ENCODE data around the gene TMEM107.

The TMEM107 gene

DNA sequence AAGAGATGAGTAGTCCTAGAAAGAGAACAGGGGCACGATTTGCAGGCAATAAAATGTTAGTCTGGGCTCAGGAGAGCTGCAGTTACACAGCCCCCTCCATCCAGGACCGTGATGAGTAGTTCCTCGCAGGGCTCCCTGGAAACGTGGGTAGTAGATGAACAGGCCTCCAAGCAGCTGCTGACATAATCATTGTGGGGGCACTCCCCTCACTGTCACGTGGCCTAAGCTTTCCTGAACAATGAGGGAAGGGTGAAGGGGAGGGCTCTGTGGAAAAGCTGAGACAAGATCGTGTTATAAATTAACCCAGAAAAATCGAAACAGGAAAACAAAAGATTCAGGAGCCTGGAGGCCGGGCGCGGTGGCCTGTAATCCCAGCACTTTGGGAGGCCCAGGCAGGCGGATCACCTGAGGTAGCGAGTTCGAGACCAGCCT, 22.6 kb downstream of the TMEM107 start (continued):
- TF ChIP-seq, protein P1, sequence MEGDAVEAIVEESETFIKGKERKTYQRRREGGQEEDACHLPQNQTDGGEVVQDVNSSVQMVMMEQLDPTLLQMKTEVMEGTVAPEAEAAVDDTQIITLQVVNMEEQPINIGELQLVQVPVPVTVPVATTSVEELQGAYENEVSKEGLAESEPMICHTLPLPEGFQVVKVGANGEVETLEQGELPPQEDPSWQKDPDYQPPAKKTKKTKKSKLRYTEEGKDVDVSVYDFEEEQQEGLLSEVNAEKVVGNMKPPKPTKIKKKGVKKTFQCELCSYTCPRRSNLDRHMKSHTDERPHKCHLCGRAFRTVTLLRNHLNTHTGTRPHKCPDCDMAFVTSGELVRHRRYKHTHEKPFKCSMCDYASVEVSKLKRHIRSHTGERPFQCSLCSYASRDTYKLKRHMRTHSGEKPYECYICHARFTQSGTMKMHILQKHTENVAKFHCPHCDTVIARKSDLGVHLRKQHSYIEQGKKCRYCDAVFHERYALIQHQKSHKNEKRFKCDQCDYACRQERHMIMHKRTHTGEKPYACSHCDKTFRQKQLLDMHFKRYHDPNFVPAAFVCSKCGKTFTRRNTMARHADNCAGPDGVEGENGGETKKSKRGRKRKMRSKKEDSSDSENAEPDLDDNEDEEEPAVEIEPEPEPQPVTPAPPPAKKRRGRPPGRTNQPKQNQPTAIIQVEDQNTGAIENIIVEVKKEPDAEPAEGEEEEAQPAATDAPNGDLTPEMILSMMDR (tag by site-specific recombination; IDR thresholded peaks at IDR 0.05): no peak

- H3K9me3 ChIP-seq (ENCODE audit: control insufficient read depth, insufficient read depth, low read depth, low read length): no peaks in the 10 kb centered on the region
- POLR2A ChIA-PET: interaction anchor here (1.3 to 2.0 kb wide), 4 partner anchors 10 to 57 kb away, joined by 4 to 16 read pairs (median 8); partner anchors contain the start of genes ALOXE3, AURKB and VAMP2
- peak; percentile 43; the same call in 1 of the 2 replicates for TF ChIP-seq PRDM1 (tag by site-specific recombination; IDR thresholded peaks at IDR 0.05)
- TF ChIP-seq ZNF341 (tag by site-specific recombination; IDR thresholded peaks at IDR 0.05; ENCODE audit: low read depth): no peak
- no peak overlapping the region for H3K4me3 ChIP-seq (ENCODE audit: low read depth, low read length)
- H3K27ac ChIP-seq (ENCODE audit: extremely low read depth, low read depth, low read length): peak overlapping the region; percentile 74; the same call in 1 of the 2 replicates
- peaks cover 1 to 25% of the 10 kb centered on the region in 2 experiments; a peak in 2 of 3 replicates for H3K36me3 ChIP-seq (ENCODE audit: control insufficient read depth in 2 of 2, insufficient read depth in 1 of 2, low read length in 2 of 2)
- peaks cover 25% of the 10 kb centered on the region for H3K4me1 ChIP-seq (ENCODE audit: control insufficient read depth, insufficient read depth, low read length)
- CTCF ChIA-PET: interaction anchor here (0.7 to 3.2 kb wide), 3 partner anchors 34 to 344 kb away, joined by 4 to 15 read pairs (median 4); partner anchors contain the start of gene ALOXE3
Observed at GRCh38 chr17:8153031-8153451, 23.1 kb downstream of the TMEM107 start.

- Histone ChIP-seq H3K36me3 (ENCODE audit: control insufficient read depth in 2 of 2, insufficient read depth in 1 of 2, low read length in 2 of 2) (peaks cover 0 to 33% of the 10 kb centered on the region in 2 experiments; a peak in 2 of 3 replicates), H3K4me1 (ENCODE audit: control insufficient read depth, insufficient read depth, low read length) (peaks cover 25% of the 10 kb centered on the region), H3K9me3 (ENCODE audit: control insufficient read depth, insufficient read depth, low read depth, low read length) (no peaks in the 10 kb centered on the region), H3K4me3 (ENCODE audit: low read depth, low read length) (peak within 1 kb of the TSS; percentile 44), H3K27ac (ENCODE audit: extremely low read depth, low read depth, low read length) (peak within 1 kb of the TSS; percentile 74; the same call in 1 of the 2 replicates)
- ChIA-PET CTCF (interaction anchor here (0.6 to 3.8 kb wide), 4 partner anchors 13 to 1437 kb away, joined by 4 to 19 read pairs (median 10); partner anchors contain the start of gene ALOXE3), POLR2A (interaction anchor here (1.0 kb wide), 1 partner anchor 21 kb away, joined by 3 read pairs; no protein-coding TSS in a partner anchor)
- no peak for TF ChIP-seq ZNF10 (tag by site-specific recombination; IDR thresholded peaks at IDR 0.05)
- TF ChIP-seq, protein P2, sequence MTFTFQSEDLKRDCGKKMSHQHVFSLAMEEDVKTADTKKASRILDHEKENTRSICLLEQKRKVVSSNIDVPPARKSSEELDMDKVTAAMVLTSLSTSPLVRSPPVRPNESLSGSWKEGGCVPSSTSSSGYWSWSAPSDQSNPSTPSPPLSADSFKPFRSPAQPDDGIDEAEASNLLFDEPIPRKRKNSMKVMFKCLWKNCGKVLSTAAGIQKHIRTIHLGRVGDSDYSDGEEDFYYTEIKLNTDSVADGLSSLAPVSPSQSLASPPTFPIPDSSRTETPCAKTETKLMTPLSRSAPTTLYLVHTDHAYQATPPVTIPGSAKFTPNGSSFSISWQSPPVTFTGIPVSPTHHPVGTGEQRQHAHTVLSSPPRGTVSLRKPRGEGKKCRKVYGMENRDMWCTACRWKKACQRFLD (tag by site-specific recombination; IDR thresholded peaks at IDR 0.05): no peak
- TF ChIP-seq ZEB2 (tag by site-specific recombination; IDR thresholded peaks at IDR 0.05): peak; percentile 72
- peak; percentile 81 for TF ChIP-seq GLIS2 (tag by site-specific recombination; IDR thresholded peaks at IDR 0.05)
- peak; percentile 99 for TF ChIP-seq ZBTB8A (tag by site-specific recombination; IDR thresholded peaks at IDR 0.05)
- TF ChIP-seq, protein P3, sequence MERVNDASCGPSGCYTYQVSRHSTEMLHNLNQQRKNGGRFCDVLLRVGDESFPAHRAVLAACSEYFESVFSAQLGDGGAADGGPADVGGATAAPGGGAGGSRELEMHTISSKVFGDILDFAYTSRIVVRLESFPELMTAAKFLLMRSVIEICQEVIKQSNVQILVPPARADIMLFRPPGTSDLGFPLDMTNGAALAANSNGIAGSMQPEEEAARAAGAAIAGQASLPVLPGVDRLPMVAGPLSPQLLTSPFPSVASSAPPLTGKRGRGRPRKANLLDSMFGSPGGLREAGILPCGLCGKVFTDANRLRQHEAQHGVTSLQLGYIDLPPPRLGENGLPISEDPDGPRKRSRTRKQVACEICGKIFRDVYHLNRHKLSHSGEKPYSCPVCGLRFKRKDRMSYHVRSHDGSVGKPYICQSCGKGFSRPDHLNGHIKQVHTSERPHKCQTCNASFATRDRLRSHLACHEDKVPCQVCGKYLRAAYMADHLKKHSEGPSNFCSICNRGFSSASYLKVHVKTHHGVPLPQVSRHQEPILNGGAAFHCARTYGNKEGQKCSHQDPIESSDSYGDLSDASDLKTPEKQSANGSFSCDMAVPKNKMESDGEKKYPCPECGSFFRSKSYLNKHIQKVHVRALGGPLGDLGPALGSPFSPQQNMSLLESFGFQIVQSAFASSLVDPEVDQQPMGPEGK (tag by site-specific recombination; IDR thresholded peaks at IDR 0.05): peak; percentile 86
- TF ChIP-seq ZNF610 (tag by site-specific recombination; IDR thresholded peaks at IDR 0.05; ENCODE audit: borderline replicate concordance): peak; percentile 50; the same call in 1 of the 2 replicates
- 0 out of 2 replicates have a peak, but pooled peaks have one; percentile 53 for TF ChIP-seq ZSCAN23 (tag by site-specific recombination; IDR thresholded peaks at IDR 0.05)
- peak; percentile 70 for TF ChIP-seq KLF9 (tag by site-specific recombination; IDR thresholded peaks at IDR 0.05; ENCODE audit: low read depth)
- TF ChIP-seq ZNF2 (tag by site-specific recombination; IDR thresholded peaks at IDR 0.05): no peak
- TF ChIP-seq ZNF324 (tag by site-specific recombination; IDR thresholded peaks at IDR 0.05): peak; percentile 78; the same call in 1 of the 2 replicates
- peak; percentile 87; the same call in 1 of the 2 replicates for TF ChIP-seq ZNF76 (tag by site-specific recombination; IDR thresholded peaks at IDR 0.05; ENCODE audit: borderline replicate concordance, low read depth)
- TF ChIP-seq, protein P4, sequence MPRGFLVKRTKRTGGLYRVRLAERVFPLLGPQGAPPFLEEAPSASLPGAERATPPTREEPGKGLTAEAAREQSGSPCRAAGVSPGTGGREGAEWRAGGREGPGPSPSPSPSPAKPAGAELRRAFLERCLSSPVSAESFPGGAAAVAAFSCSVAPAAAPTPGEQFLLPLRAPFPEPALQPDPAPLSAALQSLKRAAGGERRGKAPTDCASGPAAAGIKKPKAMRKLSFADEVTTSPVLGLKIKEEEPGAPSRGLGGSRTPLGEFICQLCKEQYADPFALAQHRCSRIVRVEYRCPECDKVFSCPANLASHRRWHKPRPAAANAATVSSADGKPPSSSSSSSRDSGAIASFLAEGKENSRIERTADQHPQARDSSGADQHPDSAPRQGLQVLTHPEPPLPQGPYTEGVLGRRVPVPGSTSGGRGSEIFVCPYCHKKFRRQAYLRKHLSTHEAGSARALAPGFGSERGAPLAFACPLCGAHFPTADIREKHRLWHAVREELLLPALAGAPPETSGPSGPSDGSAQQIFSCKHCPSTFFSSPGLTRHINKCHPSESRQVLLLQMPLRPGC (tag by site-specific recombination; IDR thresholded peaks at IDR 0.05): no peak
- TF ChIP-seq ZNF843 (tag by site-specific recombination; IDR thresholded peaks at IDR 0.05): 0 out of 2 replicates have a peak, but pooled peaks have one; percentile 24
- 0 out of 2 replicates have a peak, but pooled peaks have one; percentile 42 for TF ChIP-seq YY2 (tag by site-specific recombination; IDR thresholded peaks at IDR 0.05)
- peak; percentile 63 for TF ChIP-seq WT1 (tag by site-specific recombination; IDR thresholded peaks at IDR 0.05)
- TF ChIP-seq, protein P5, sequence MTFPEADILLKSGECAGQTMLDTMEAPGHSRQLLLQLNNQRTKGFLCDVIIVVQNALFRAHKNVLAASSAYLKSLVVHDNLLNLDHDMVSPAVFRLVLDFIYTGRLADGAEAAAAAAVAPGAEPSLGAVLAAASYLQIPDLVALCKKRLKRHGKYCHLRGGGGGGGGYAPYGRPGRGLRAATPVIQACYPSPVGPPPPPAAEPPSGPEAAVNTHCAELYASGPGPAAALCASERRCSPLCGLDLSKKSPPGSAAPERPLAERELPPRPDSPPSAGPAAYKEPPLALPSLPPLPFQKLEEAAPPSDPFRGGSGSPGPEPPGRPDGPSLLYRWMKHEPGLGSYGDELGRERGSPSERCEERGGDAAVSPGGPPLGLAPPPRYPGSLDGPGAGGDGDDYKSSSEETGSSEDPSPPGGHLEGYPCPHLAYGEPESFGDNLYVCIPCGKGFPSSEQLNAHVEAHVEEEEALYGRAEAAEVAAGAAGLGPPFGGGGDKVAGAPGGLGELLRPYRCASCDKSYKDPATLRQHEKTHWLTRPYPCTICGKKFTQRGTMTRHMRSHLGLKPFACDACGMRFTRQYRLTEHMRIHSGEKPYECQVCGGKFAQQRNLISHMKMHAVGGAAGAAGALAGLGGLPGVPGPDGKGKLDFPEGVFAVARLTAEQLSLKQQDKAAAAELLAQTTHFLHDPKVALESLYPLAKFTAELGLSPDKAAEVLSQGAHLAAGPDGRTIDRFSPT (tag by site-specific recombination; IDR thresholded peaks at IDR 0.05): peak; percentile 96
- TF ChIP-seq ZNF792 (tag by site-specific recombination; IDR thresholded peaks at IDR 0.05): no peak
- no peak for TF ChIP-seq ZNF138 (tag by site-specific recombination; IDR thresholded peaks at IDR 0.05; ENCODE audit: borderline replicate concordance)
- peak; percentile 48 for TF ChIP-seq KLF1 (tag by site-specific recombination; IDR thresholded peaks at IDR 0.05)
Observed at GRCh38 chr17:8152112-8152775, 23.9 kb downstream of the TMEM107 start, which contains the start of gene PER1. Gene PER1, minus strand, starts transcription at chr17:8152404. Its CDS starts 1,698 bp downstream, at chr17:8150706.
